H1 (cell line): ENCODE data around the gene TMEM178B. TPM values are rescaled to one million over a fixed set of nuclear protein-coding genes. Genes with fewer than 3 reads are reported as not detected.

Experiments
- CTCF ChIA-PET: fragments of 300-600 bp; sonication (Branson Sonifier 250); formaldehyde crosslinking; loops from one replicate; lab custom pipeline; 2021; ENCODE audit not compliant: partially characterized antibody; lab: Charles Lee
- POLR2A ChIA-PET: fragments of 300-600 bp; sonication (Branson Sonifier 250); formaldehyde crosslinking; loops from one replicate; lab custom pipeline; 2021; ENCODE audit warnings: inconsistent platforms; ENCODE audit not compliant: partially characterized antibody; lab: Charles Lee
- DNase-seq, 2 experiments: peaks; one replicate each; pipeline versions ENCODE4 v3.0.0 to v3.0.0-alpha.2; 2010 to 2022; ENCODE audit warnings: low spot score in 2 of 2, low read depth in 1 of 2, mixed read lengths in 1 of 2
- FAIRE-seq: peaks from 2 replicates; lab custom pipeline; 2011; peaks lifted over from hg19 to GRCh38; lab: Jason Lieb, UNC
- H2AFZ ChIP-seq: 2 replicates; pipeline ENCODE4 v1.8.1; 2012; ENCODE audit warnings: low read length, inconsistent platforms
- H2AK5ac ChIP-seq: 2 replicates; pipeline ENCODE4 v1.6.1; 2013; ENCODE audit warnings: low read depth, low read length
- H2BK120ac ChIP-seq: replicated peaks from 2 replicates; pipeline ENCODE3; 2013; ENCODE audit warnings: low read depth, low read length, inconsistent platforms
- H2BK12ac ChIP-seq: 2 replicates; pipeline ENCODE4 v1.6.1; 2013; ENCODE audit warnings: low read depth, low read length
- H2BK15ac ChIP-seq: 2 replicates; pipeline ENCODE4 v1.6.1; 2013; ENCODE audit warnings: low read length
- H2BK20ac ChIP-seq: 2 replicates; pipeline ENCODE4 v1.6.1; 2013; ENCODE audit warnings: low read length
- H2BK5ac ChIP-seq: 2 replicates; pipeline ENCODE4 v1.6.1; 2013; ENCODE audit warnings: low read depth, low read length
- H3K14ac ChIP-seq: 2 replicates; pipeline ENCODE4 v1.6.1; 2013; ENCODE audit warnings: inconsistent platforms; ENCODE audit not compliant: insufficient read length
- H3K18ac ChIP-seq: 2 replicates; pipeline ENCODE4 v1.6.1; 2013; ENCODE audit warnings: low read length; ENCODE audit errors: extremely low read depth
- H3K23ac ChIP-seq: 2 replicates; pipeline ENCODE4 v1.6.1; 2013; ENCODE audit warnings: inconsistent platforms; ENCODE audit not compliant: insufficient read length
- H3K23me2 ChIP-seq: 2 replicates; pipeline ENCODE4 v1.6.1; 2013; ENCODE audit warnings: low read depth, low read length
- H3K27ac ChIP-seq: 2 replicates; pipeline ENCODE4 v1.6.1; 2011; ENCODE audit warnings: low read depth, low read length, inconsistent platforms
- H3K27me3 ChIP-seq, 4 experiments: replicated peaks in 1 of 4; 1 replicate in 1 of 4; 2 replicates in 3 of 4; pipeline versions ENCODE4 v1.6.1 to v1.8.1; 2011 to 2013; ENCODE audit warnings: low read length in 3 of 4, mild to moderate bottlenecking in 3 of 4, inconsistent platforms in 2 of 4, mixed read lengths in 2 of 4, moderate library complexity in 1 of 4; ENCODE audit not compliant: control insufficient read depth in 3 of 4, insufficient read depth in 3 of 4; ENCODE audit errors: extremely low read depth in 1 of 4
- H3K36me3 ChIP-seq, 4 experiments: 2 replicates each; pipeline versions ENCODE4 v1.6.1 to v1.8.1; 2011 to 2013; ENCODE audit warnings: mild to moderate bottlenecking in 4 of 4, low read length in 3 of 4, moderate library complexity in 2 of 4, control low read depth in 1 of 4, inconsistent platforms in 1 of 4; ENCODE audit not compliant: insufficient read depth in 4 of 4, control insufficient read depth in 2 of 4
- H3K4ac ChIP-seq: replicated peaks from 2 replicates; pipeline ENCODE3; 2013; ENCODE audit warnings: low read length, low read depth, mixed read lengths, inconsistent platforms; ENCODE audit not compliant: insufficient read length
- H3K4me1 ChIP-seq, 4 experiments: replicated peaks in 1 of 4; 1 replicate in 1 of 4; 2 replicates in 3 of 4; pipeline versions ENCODE4 v1.6.1 to v1.8.1; 2011 to 2013; ENCODE audit warnings: low read length in 3 of 4, inconsistent platforms in 2 of 4, mixed read lengths in 1 of 4; ENCODE audit not compliant: insufficient read depth in 4 of 4, control insufficient read depth in 3 of 4
- H3K4me2 ChIP-seq, 2 experiments: 2 replicates each; pipeline versions ENCODE4 v1.6.1 to v1.8.1; 2011 to 2013; ENCODE audit warnings: low read depth in 2 of 2, low read length in 2 of 2, control low read depth in 1 of 2, inconsistent platforms in 1 of 2, mild to moderate bottlenecking in 1 of 2; ENCODE audit not compliant: insufficient read depth in 1 of 2
- H3K4me3 ChIP-seq, 4 experiments: fragments of 200-600, 300-600 bp in 1 of 4; sonication (generic), shearing (Covaris generic), sonication (Bioruptor Twin) in 1 of 4; 2 replicates each; pipeline versions ENCODE4 v1.5.1 to v1.8.1; 2011 to 2016; ENCODE audit warnings: low read length in 4 of 4, low read depth in 3 of 4, control low read depth in 2 of 4, inconsistent platforms in 2 of 4, mild to moderate bottlenecking in 2 of 4, mixed read lengths in 1 of 4, moderate library complexity in 1 of 4; ENCODE audit not compliant: insufficient read depth in 2 of 4; ENCODE audit errors: extremely low read depth in 1 of 4
- H3K56ac ChIP-seq: replicated peaks from 2 replicates; pipeline ENCODE3; 2013; ENCODE audit warnings: low read depth, mild to moderate bottlenecking, mixed read lengths, low read length, inconsistent platforms; ENCODE audit not compliant: insufficient read length
- H3K79me1 ChIP-seq: 2 replicates; pipeline ENCODE4 v1.6.1; 2013; ENCODE audit warnings: low read depth, low read length, control low read depth
- H3K79me2 ChIP-seq, 2 experiments: 2 replicates each; pipeline versions ENCODE4 v1.6.1 to v1.8.1; 2012 to 2013; ENCODE audit warnings: low read length in 2 of 2, mild to moderate bottlenecking in 2 of 2, inconsistent platforms in 1 of 2; ENCODE audit not compliant: insufficient read depth in 2 of 2, control insufficient read depth in 1 of 2
- H3K9ac ChIP-seq, 4 experiments: replicated peaks in 1 of 4; 1 replicate in 1 of 4; 2 replicates in 3 of 4; pipeline versions ENCODE4 v1.6.1 to v1.8.1; 2011 to 2013; ENCODE audit warnings: low read depth in 3 of 4, low read length in 3 of 4, control low read depth in 2 of 4, mild to moderate bottlenecking in 2 of 4, moderate library complexity in 2 of 4, inconsistent platforms in 1 of 4; ENCODE audit errors: extremely low read depth in 1 of 4
- H3K9me3 ChIP-seq, 2 experiments: 2 replicates each; pipeline versions ENCODE4 v1.6.1 to v1.8.1; 2012 to 2013; ENCODE audit warnings: mild to moderate bottlenecking in 2 of 2, moderate library complexity in 2 of 2, control low read depth in 1 of 2, inconsistent platforms in 1 of 2, low read depth in 1 of 2, low read length in 1 of 2, mixed read lengths in 1 of 2; ENCODE audit not compliant: insufficient read depth in 2 of 2
- H4K20me1 ChIP-seq, 2 experiments: replicated peaks in 1 of 2; 2 replicates each; pipeline versions ENCODE3 to v1.8.1; 2011 to 2013; ENCODE audit warnings: inconsistent platforms in 2 of 2, low read length in 2 of 2, mild to moderate bottlenecking in 1 of 2; ENCODE audit not compliant: insufficient read depth in 2 of 2, control insufficient read depth in 1 of 2
- H4K5ac ChIP-seq: 2 replicates; pipeline ENCODE4 v1.6.1; 2013; ENCODE audit warnings: low read length, low read depth, mixed read lengths, inconsistent platforms; ENCODE audit not compliant: insufficient read length
- H4K8ac ChIP-seq: 2 replicates; pipeline ENCODE4 v1.8.0; 2013; ENCODE audit warnings: mild to moderate bottlenecking, moderate library complexity, low read length, inconsistent platforms; ENCODE audit not compliant: insufficient read depth; ENCODE audit errors: extremely low read depth
- H4K91ac ChIP-seq: replicated peaks from 2 replicates; pipeline ENCODE3; 2013; ENCODE audit warnings: low read length, mixed read lengths, inconsistent platforms; ENCODE audit not compliant: insufficient read length
- BACH1 ChIP-seq: IDR thresholded peaks from 2 replicates; pipeline ENCODE4 v1.6.1; 2012; ENCODE audit warnings: low read length, improper control_type of control experiment
- FOSL1 ChIP-seq: IDR thresholded peaks from 2 replicates; pipeline ENCODE4 v1.6.1; 2011; ENCODE audit warnings: mild to moderate bottlenecking, low read depth, low read length, moderate library complexity; ENCODE audit not compliant: insufficient read depth
- MAFK ChIP-seq: IDR thresholded peaks from 2 replicates; pipeline ENCODE4 v1.6.1; 2012; ENCODE audit warnings: low read depth, mild to moderate bottlenecking, improper control_type of control experiment, low read length
- PHF8 ChIP-seq: fragments of 200-600 bp; sonication (generic); conservative IDR thresholded peaks from 2 replicates; pipeline ENCODE4 v1.7.1; 2012; ENCODE audit warnings: low read depth, mild to moderate bottlenecking, inconsistent platforms, low read length, moderate library complexity
- SIN3A ChIP-seq, 2 experiments: IDR thresholded peaks in 1 of 2; conservative IDR thresholded peaks in 1 of 2; 2 replicates each; pipeline ENCODE4 v1.6.1; 2011 to 2012; ENCODE audit warnings: low read length in 2 of 2, improper control_type of control experiment in 1 of 2, low read depth in 1 of 2, mild to moderate bottlenecking in 1 of 2
- SP4 ChIP-seq: IDR thresholded peaks from 2 replicates; pipeline ENCODE4 v1.6.1; 2012; ENCODE audit warnings: low read length, inconsistent platforms
- WGBS, 2 experiments: shearing (Covaris generic) in 1 of 2; methylation state at CpG; one replicate each; pipeline versions ENCODE4 v1.1.6 to v1.1.7; 2013 to 2015; ENCODE audit warnings: low lambda C conversion rate in 2 of 2, mixed read lengths in 2 of 2, inconsistent platforms in 1 of 2, low coverage in 1 of 2, missing lambda C conversion rate in 1 of 2; ENCODE audit not compliant: insufficient replicate concordance in 2 of 2, insufficient coverage in 1 of 2, insufficient read length in 1 of 2; ENCODE audit errors: extremely low coverage in 1 of 2, missing lambda C conversion rate in 1 of 2; 5-methylcytosine and 5-hydroxymethylcytosine counted together
- polyA plus RNA-seq, 7 experiments: library from polyadenylated mRNA; depleted of rRNA in 3 of 7; stranded (reverse) in 5 of 7; unstranded in 2 of 7; fragments of >200 nt in 5 of 7; fragments of 200-250 nt in 2 of 7; gene quantifications; 1 replicate in 5 of 7; 2 replicates in 1 of 7; 4 replicates in 1 of 7; pipeline versions ENCODE4 v1.2.1 to v1.2.3, GENCODE V29; 2011 to 2013; ENCODE audit warnings: missing spikeins in 2 of 7, mixed read lengths in 2 of 7
- total RNA-seq: library from RNA; stranded (reverse); fragmentation: NEBNext Ultra II Directional; extraction: Animal tissue kit (Norgen Biotek cat#: 25700); gene quantifications from 2 replicates; pipeline ENCODE4 v1.2.1, GENCODE V29; 2021

Gene TMEM178B
- total and polyA plus RNA-seq, 2 of the 8 experiments (the other 6 are each of a cell fraction or from before 2014, with no cell fraction given), result 5.3 to 18.1 TPM

- no peaks in the 10 kb centered on the region; a peak in 1 of 4 replicates for H3K79me2 ChIP-seq
- ChIA-PET POLR2A (no interaction called here), CTCF (interaction anchor here (0.7 kb wide), 1 partner anchor 473 kb away, joined by 3 read pairs; no protein-coding TSS in a partner anchor)
- no peak overlapping the region for H3K14ac ChIP-seq
- H4K20me1 ChIP-seq, result peaks cover 0 to 4% of the 10 kb centered on the region in 2 experiments
- H2AFZ ChIP-seq, result no peak overlapping the region
- peaks cover 0 to 4% (median 0%) of the 10 kb centered on the region in 4 experiments; a peak in 1 of 7 replicates for H3K4me1 ChIP-seq
- H3K36me3 ChIP-seq, result no peaks in the 10 kb centered on the region
- H2BK12ac ChIP-seq, result no peak overlapping the region
- H2BK20ac ChIP-seq, result no peak overlapping the region
- no peak overlapping the region for H4K91ac ChIP-seq
- no peak overlapping the region for H3K23ac ChIP-seq
- no peaks in the 10 kb centered on the region for H3K27me3 ChIP-seq
- H2BK15ac ChIP-seq, result 0 out of 2 replicates have a peak overlapping the region, but pooled peaks have one; percentile 10
- H3K23me2 ChIP-seq, result no peaks in the 10 kb centered on the region; the same call in 1 of the 2 replicates
- no peak overlapping the region for H4K8ac ChIP-seq
- H3K4ac ChIP-seq, result no peak overlapping the region
- no peak overlapping the region for H3K56ac ChIP-seq
- DNase-seq, result peak in 1 of 2 experiments; percentile 45
- H3K9me3 ChIP-seq, result no peaks in the 10 kb centered on the region
- no peak for FAIRE-seq
- H3K4me3 ChIP-seq, result no peak overlapping the region
- H3K27ac ChIP-seq, result no peak overlapping the region
- no peak for TF ChIP-seq SP4
- TF ChIP-seq PHF8, result no peak
- no peak for TF ChIP-seq SIN3A (conservative IDR thresholded peaks at IDR 0.05 in 1 of 2, IDR thresholded peaks at IDR 0.05 in 1 of 2; ENCODE audit: low read depth in 1 of 2, low read length in 2 of 2)
- no peak for TF ChIP-seq FOSL1
- TF ChIP-seq MAFK, result no peak
- TF ChIP-seq BACH1, result no peak
- TF ChIP-seq, all 59 proteins: peak for 0
- H3K9ac ChIP-seq, result no peak overlapping the region
- no peak overlapping the region for H3K18ac ChIP-seq
- no peak overlapping the region for H3K4me2 ChIP-seq
- no peak overlapping the region for H4K5ac ChIP-seq
- H2BK120ac ChIP-seq, result no peak overlapping the region
- H3K79me1 ChIP-seq, result peaks cover 6% of the 10 kb centered on the region; the same call in 1 of the 2 replicates
- 88% methylated on average over 4 of the region's 4 CpGs; no CpG with 5 or more reads in 1 of the 2 experiments for whole genome bisulfite sequencing, 2 experiments
- no peak overlapping the region for H2AK5ac ChIP-seq
- no peak overlapping the region for H2BK5ac ChIP-seq
These were observed 77.9 kb downstream of the TMEM178B start for GRCh38 chr7:141151746-141152145.
